GM19035 (cell line): ENCODE measurements around the gene ADARB1.

ENCODE experiments used
- ATAC-seq: cut with Tn5 transposase; IDR thresholded peaks from one replicate; pipeline ENCODE4 v1.9.1; 2021; ENCODE audit not compliant: unreplicated experiment

The ADARB1 gene

GRCh38 chr21:45091550-45092322 is 17.4 kb downstream of the ADARB1 start:
- ATAC-seq: no peak

GRCh38 chr21:45093035-45093532 is 18.7 kb downstream of the ADARB1 start:
- ATAC-seq: no peak

GRCh38 chr21:45094412-45094811 is 20.0 kb downstream of the ADARB1 start:
- ATAC-seq: no peak

GRCh38 chr21:45095505-45095904 is 21.1 kb downstream of the ADARB1 start:
- ATAC-seq: no peak

GRCh38 chr21:45096217-45096616 is 21.8 kb downstream of the ADARB1 start:
- no peak for ATAC-seq

- no peak for ATAC-seq
Measured at GRCh38 chr21:45097827-45098387, 23.5 kb downstream of the ADARB1 start.

GRCh38 chr21:45098867-45099266 is 24.5 kb downstream of the ADARB1 start:
- no peak for ATAC-seq

- ATAC-seq: no peak
Measured at GRCh38 chr21:45099571-45099970, 25.2 kb downstream of the ADARB1 start.

- no peak for ATAC-seq
Measured at GRCh38 chr21:45100866-45101265, 26.5 kb downstream of the ADARB1 start.

GRCh38 chr21:45102391-45102932 is 28.1 kb downstream of the ADARB1 start:
- ATAC-seq: no peak

GRCh38 chr21:45103971-45104520 is 29.7 kb downstream of the ADARB1 start:
- ATAC-seq: no peak

GRCh38 chr21:45104560-45104959 is 30.2 kb downstream of the ADARB1 start:
- no peak for ATAC-seq

GRCh38 chr21:45105906-45106485 is 31.6 kb downstream of the ADARB1 start:
- no peak for ATAC-seq

GRCh38 chr21:45108034-45108790 is 33.8 kb downstream of the ADARB1 start:
- no peak for ATAC-seq

- ATAC-seq: no peak
Measured at GRCh38 chr21:45108808-45109781, 34.7 kb downstream of the ADARB1 start.

GRCh38 chr21:45109831-45110492 is 35.6 kb downstream of the ADARB1 start:
- ATAC-seq: peak; percentile 66

- no peak for ATAC-seq
Measured at GRCh38 chr21:45110873-45111624, 36.7 kb downstream of the ADARB1 start.

GRCh38 chr21:45111703-45112102 is 37.3 kb downstream of the ADARB1 start:
- no peak for ATAC-seq
